Right lobe of liver (tissue), 6 donors: ENCODE results near the gene CTDSP2. TPM values are rescaled to one million over a fixed set of nuclear protein-coding genes. Genes with fewer than 3 reads are reported as not detected.

Experiments used
- ATAC-seq, 4 donors: fragments of 200-7000 bp; cut with Tn5 transposase; one replicate each; pipeline ENCODE4 v1.9.1; 2020; ENCODE audit warnings: mild to moderate bottlenecking in 4 of 4, moderate library complexity in 4 of 4
- DNase-seq, 3 donors: peaks; one replicate each; pipeline ENCODE4 v3.0.0-alpha.2; 2020
- H3K27ac ChIP-seq, 3 donors: fragments of 200-600 bp; one replicate each; pipeline ENCODE4 v1.8.0; 2022
- H3K27me3 ChIP-seq, 2 donors: fragments of 200-600 bp; one replicate each; pipeline ENCODE4 v1.8.0; 2022
- H3K36me3 ChIP-seq, 4 donors: fragments of 200-600 bp; sonication (generic) in 1 of 4; one replicate each; pipeline versions ENCODE4 v1.5.1 to v1.8.0; 2017 to 2022; ENCODE audit warnings: control low read depth in 1 of 4
- H3K4me1 ChIP-seq, 4 donors: fragments of 200-600 bp; sonication (generic) in 1 of 4; one replicate each; pipeline versions ENCODE4 v1.5.1 to v1.8.0; 2017 to 2022; ENCODE audit warnings: control low read depth in 1 of 4
- H3K4me3 ChIP-seq, 3 donors: fragments of 200-600 bp; one replicate each; pipeline ENCODE4 v1.8.0; 2022
- H3K9me3 ChIP-seq, 4 donors: fragments of 200-600 bp; sonication (generic) in 1 of 4; one replicate each; pipeline versions ENCODE4 v1.5.1 to v1.8.0; 2017 to 2022; ENCODE audit warnings: control low read depth in 1 of 4
- CTCF ChIP-seq, 4 donors: fragments of 200-600 bp in 3 of 4; fragments of 450-650 bp in 1 of 4; IDR thresholded peaks; one replicate each; pipeline versions ENCODE4 v1.5.1 to v1.8.0; 2016 to 2022; ENCODE audit warnings: antibody characterized with exemption in 4 of 4, mild to moderate bottlenecking in 2 of 4
- POLR2A ChIP-seq: fragments of 450-650 bp; IDR thresholded peaks from one replicate; pipeline ENCODE4 v1.6.1; 2017; ENCODE audit warnings: antibody characterized with exemption, mild to moderate bottlenecking
- WGBS: methylation state at CpG from one replicate; pipeline ENCODE4 v1.1.6; 2018; ENCODE audit warnings: low coverage, low lambda C conversion rate; ENCODE audit not compliant: insufficient coverage; ENCODE audit errors: missing lambda C conversion rate; 5-methylcytosine and 5-hydroxymethylcytosine counted together
- intact Hi-C, 2 donors: fragments of 100-400 bp; cut with DNase I; formaldehyde crosslinking; loops; one replicate each; pipeline versions ENCODE4 v1.11.2 to v1.14.1; 2022
- total RNA-seq, 6 experiments: library from RNA; depleted of rRNA in 2 of 6; stranded (reverse); fragments of >200 nt in 2 of 6; fragmentation: NEBNext Ultra II Directional in 3 of 6; extraction: Animal tissue kit (Norgen Biotek cat#: 25700) in 3 of 6; gene quantifications; one replicate each; pipeline versions ENCODE4 v1.1.0 to v1.2.4, GENCODE V29; 2016 to 2023
- donor health status: DM: no; HTN: yes; CAD: no.
- donor health status: DM: no; HTN: no; CAD: no.
- donor health status: DM: no; HTN: no; CAD: no.
- donor health status: DM: no; HTN: yes; CAD: no.
- donor health status: DM: no; HTN: yes; CAD: no.

CTDSP2 gene
- total RNA-seq, 6 experiments from 2014 or later, result 39.3 to 84.2 (median 64.7) TPM

- TF ChIP-seq POLR2A (no peak), CTCF (IDR thresholded peaks at IDR 0.05) (no peak)
- ATAC-seq (no peak), DNase-seq (no peak)
- no peak overlapping the region for H3K27ac ChIP-seq
- peaks cover 2 to 82% (median 34%) of the 10 kb centered on the region in 4 donors for H3K4me1 ChIP-seq
- intact Hi-C loops, result loop anchor here (5.0 kb wide), 2 partner anchors 68 to 73 kb away; no protein-coding TSS in a partner anchor
- H3K27me3 ChIP-seq, result no peaks in the 10 kb centered on the region
- 40% methylated on average over 1 of the region's 1 CpG for WGBS
- H3K36me3 ChIP-seq, result peaks cover 0 to 2% (median under 1%) of the 10 kb centered on the region in 4 donors
- no peak overlapping the region for H3K4me3 ChIP-seq
- H3K9me3 ChIP-seq, result no peaks in the 10 kb centered on the region
These were observed 12.2 kb downstream of the CTDSP2 start for GRCh38 chr12:57834086-57834876.

GRCh38 chr12:57833672-57834071 is 12.9 kb downstream of the CTDSP2 start:
- ATAC-seq (no peak), DNase-seq (no peak)
- TF ChIP-seq CTCF (IDR thresholded peaks at IDR 0.05) (no peak), POLR2A (no peak)
- peaks cover 0 to 8% (median 5%) of the 10 kb centered on the region in 4 donors for H3K36me3 ChIP-seq
- H3K27ac ChIP-seq, result no peak overlapping the region
- 63% methylated on average over 2 of the region's 3 CpGs for whole genome bisulfite sequencing
- H3K4me1 ChIP-seq, result peaks cover 2 to 76% (median 31%) of the 10 kb centered on the region in 4 donors
- intact Hi-C loops, result loop anchor here (5.0 kb wide), 2 partner anchors 69 to 74 kb away; no protein-coding TSS in a partner anchor
- H3K4me3 ChIP-seq, result no peak overlapping the region
- no peaks in the 10 kb centered on the region for H3K27me3 ChIP-seq
- no peaks in the 10 kb centered on the region for H3K9me3 ChIP-seq

GRCh38 chr12:57832966-57833365 is 13.6 kb downstream of the CTDSP2 start:
- ATAC-seq (no peak), DNase-seq (no peak)
- H3K36me3 ChIP-seq, result peaks cover 0 to 15% (median 9%) of the 10 kb centered on the region in 4 donors
- intact Hi-C loops, result loop anchor here (5.0 kb wide), 2 partner anchors 69 to 74 kb away; no protein-coding TSS in a partner anchor
- 30% methylated on average over 3 of the region's 10 CpGs for WGBS
- no peaks in the 10 kb centered on the region for H3K27me3 ChIP-seq
- no peaks in the 10 kb centered on the region for H3K9me3 ChIP-seq
- peaks cover 0 to 68% (median 28%) of the 10 kb centered on the region in 4 donors for H3K4me1 ChIP-seq
- H3K4me3 ChIP-seq, result no peak overlapping the region
- no peak for TF ChIP-seq POLR2A
- TF ChIP-seq CTCF (IDR thresholded peaks at IDR 0.05), result no peak
- no peak overlapping the region for H3K27ac ChIP-seq

GRCh38 chr12:57830393-57830792 is 16.1 kb downstream of the CTDSP2 start:
- Histone ChIP-seq H3K4me1 (peaks cover 0 to 43% (median 13%) of the 10 kb centered on the region in 4 donors), H3K4me3 (no peak overlapping the region), H3K27ac (no peak overlapping the region), H3K27me3 (no peaks in the 10 kb centered on the region), H3K36me3 (peaks cover 7 to 41% (median 31%) of the 10 kb centered on the region in 4 donors), H3K9me3 (no peaks in the 10 kb centered on the region)
- 79% methylated on average over 2 of the region's 2 CpGs for WGBS
- TF ChIP-seq POLR2A, result no peak
- intact Hi-C loops, result loop anchor here (5.0 kb wide), 2 partner anchors 72 to 77 kb away; no protein-coding TSS in a partner anchor
- ATAC-seq, result no peak
- DNase-seq, result no peak
